ENCODE measurements around the gene PRPSAP2. TPM values are rescaled to one million over a fixed set of nuclear protein-coding genes. Genes with fewer than 3 reads are reported as not detected.
A peak's percentile ranks its signal among the peaks of the same experiment; 100 is the strongest.

PRPSAP2 gene
- total and polyA plus RNA-seq, 10 donors, result 26.3 to 44.8 (median 30.4) TPM

- H3K27me3 ChIP-seq (replicated peaks in 1 of 7), result no peaks in the 10 kb centered on the region
- H3K9me3 ChIP-seq, result no peaks in the 10 kb centered on the region
- DNase-seq, result no peak
- H3K27ac ChIP-seq, result no peak overlapping the region
- no peak overlapping the region for H3K4me3 ChIP-seq
- TF ChIP-seq, protein P1, sequence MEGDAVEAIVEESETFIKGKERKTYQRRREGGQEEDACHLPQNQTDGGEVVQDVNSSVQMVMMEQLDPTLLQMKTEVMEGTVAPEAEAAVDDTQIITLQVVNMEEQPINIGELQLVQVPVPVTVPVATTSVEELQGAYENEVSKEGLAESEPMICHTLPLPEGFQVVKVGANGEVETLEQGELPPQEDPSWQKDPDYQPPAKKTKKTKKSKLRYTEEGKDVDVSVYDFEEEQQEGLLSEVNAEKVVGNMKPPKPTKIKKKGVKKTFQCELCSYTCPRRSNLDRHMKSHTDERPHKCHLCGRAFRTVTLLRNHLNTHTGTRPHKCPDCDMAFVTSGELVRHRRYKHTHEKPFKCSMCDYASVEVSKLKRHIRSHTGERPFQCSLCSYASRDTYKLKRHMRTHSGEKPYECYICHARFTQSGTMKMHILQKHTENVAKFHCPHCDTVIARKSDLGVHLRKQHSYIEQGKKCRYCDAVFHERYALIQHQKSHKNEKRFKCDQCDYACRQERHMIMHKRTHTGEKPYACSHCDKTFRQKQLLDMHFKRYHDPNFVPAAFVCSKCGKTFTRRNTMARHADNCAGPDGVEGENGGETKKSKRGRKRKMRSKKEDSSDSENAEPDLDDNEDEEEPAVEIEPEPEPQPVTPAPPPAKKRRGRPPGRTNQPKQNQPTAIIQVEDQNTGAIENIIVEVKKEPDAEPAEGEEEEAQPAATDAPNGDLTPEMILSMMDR (IDR thresholded peaks at IDR 0.05 in 8 of 11, conservative IDR thresholded peaks at IDR 0.05 in 3 of 11), result no peak
- TF ChIP-seq POLR2A (IDR thresholded peaks at IDR 0.05), result no peak
- no peak for TF ChIP-seq POLR2AphosphoS5 (IDR thresholded peaks at IDR 0.05)
- H3K4me1 ChIP-seq, result peaks cover 0 to 42% (median 17%) of the 10 kb centered on the region in 6 donors
- 60 to 72% (median 66%) methylated on average over 13 to 19 of the region's 19 CpGs for WGBS, 5 donors
- intact Hi-C loops (cut with DNase I; ENCODE audit: low total_unique reads), result no loop called here
- peaks cover 0 to 19% (median 3%) of the 10 kb centered on the region in 6 donors for H3K36me3 ChIP-seq
Measured at GRCh38 chr17:18966831-18967624, 109.1 kb downstream of the PRPSAP2 start.

DNA sequence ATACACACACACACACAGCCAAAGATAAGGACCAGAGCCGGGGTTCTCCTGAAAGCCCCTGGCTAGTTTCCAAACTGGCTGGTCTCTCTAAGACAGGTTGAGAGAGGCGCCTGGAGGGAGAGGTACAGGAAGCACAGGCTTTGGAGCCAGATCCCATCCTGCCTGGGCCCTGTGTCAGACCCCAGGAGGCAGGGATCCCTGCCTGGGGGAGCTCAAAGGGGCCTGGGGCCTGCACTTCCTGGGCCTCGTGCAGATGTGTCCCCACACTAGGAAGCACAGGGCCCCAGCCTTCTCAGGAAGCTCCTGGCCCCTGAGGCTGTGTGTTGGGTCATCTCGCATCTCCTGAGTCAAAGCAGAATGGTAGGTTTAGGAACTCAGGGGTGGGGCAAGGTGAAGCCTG lies 110.0 kb downstream of the PRPSAP2 start:
- peak overlapping the region in 1 of 8 donors; percentile 26 for H3K27ac ChIP-seq
- 29 to 62% (median 48%) methylated on average over 3 to 4 of the region's 4 CpGs for WGBS, 5 donors
- no peaks in the 10 kb centered on the region for H3K27me3 ChIP-seq (replicated peaks in 1 of 7)
- intact Hi-C loops (cut with DNase I; ENCODE audit: low total_unique reads), result no loop called here
- TF ChIP-seq, protein P1 (IDR thresholded peaks at IDR 0.05 in 8 of 11, conservative IDR thresholded peaks at IDR 0.05 in 3 of 11), result no peak
- TF ChIP-seq POLR2AphosphoS5 (IDR thresholded peaks at IDR 0.05), result no peak
- no peak for TF ChIP-seq POLR2A (IDR thresholded peaks at IDR 0.05)
- H3K4me3 ChIP-seq, result no peak overlapping the region
- H3K9me3 ChIP-seq, result no peaks in the 10 kb centered on the region
- H3K36me3 ChIP-seq, result peaks cover 0 to 22% (median 3%) of the 10 kb centered on the region in 6 donors
- peaks cover 0 to 42% (median 17%) of the 10 kb centered on the region in 6 donors for H3K4me1 ChIP-seq
- no peak for DNase-seq

DNA sequence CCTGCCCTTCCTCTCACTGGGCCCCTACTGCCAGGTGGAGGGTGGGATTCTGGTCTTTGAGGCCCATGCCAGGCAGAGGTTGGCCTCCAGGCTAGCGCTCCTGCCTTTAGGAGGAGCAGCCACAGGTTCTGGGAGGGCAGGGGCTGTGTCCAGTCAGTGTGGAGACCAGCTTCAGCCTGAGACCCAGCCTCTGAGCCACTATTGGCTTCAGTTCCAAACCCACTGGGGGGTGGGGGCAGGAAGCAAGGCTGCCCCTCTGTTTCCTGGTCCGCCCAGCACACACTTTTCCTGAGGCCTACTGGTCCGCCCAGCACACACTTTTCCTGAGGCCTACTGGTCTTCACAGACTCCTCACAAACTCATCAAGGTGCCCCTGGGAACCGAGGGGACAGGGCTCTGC lies 110.4 kb downstream of the PRPSAP2 start:
- no peak overlapping the region for H3K4me3 ChIP-seq
- H3K36me3 ChIP-seq, result peaks cover 0 to 23% (median 3%) of the 10 kb centered on the region in 6 donors
- H3K4me1 ChIP-seq, result peaks cover 0 to 42% (median 17%) of the 10 kb centered on the region in 6 donors
- H3K27me3 ChIP-seq (replicated peaks in 1 of 7), result no peaks in the 10 kb centered on the region
- TF ChIP-seq, protein P1 (IDR thresholded peaks at IDR 0.05 in 8 of 11, conservative IDR thresholded peaks at IDR 0.05 in 3 of 11), result no peak
- TF ChIP-seq POLR2AphosphoS5 (IDR thresholded peaks at IDR 0.05), result peak in 1 of 3 donors; percentile 17
- no peaks in the 10 kb centered on the region for H3K9me3 ChIP-seq
- H3K27ac ChIP-seq, result peak overlapping the region in 1 of 8 donors; percentile 26
- WGBS, 5 donors, result 40 to 75% (median 58%) methylated on average over 2 to 4 of the region's 4 CpGs
- DNase-seq, result no peak
- intact Hi-C loops (cut with DNase I; ENCODE audit: low total_unique reads), result no loop called here

Measured in spleen (tissue), 11 donors.